ENCODE data around the gene ZNF83. TPM values are rescaled to one million over a fixed set of nuclear protein-coding genes. Genes with fewer than 3 reads are reported as not detected.
A peak's percentile ranks its signal among the peaks of the same experiment; 100 is the strongest.

Gene ZNF83
- total RNA-seq, 2 experiments from 2014 or later = 57.8 to 60.5 TPM

DNA sequence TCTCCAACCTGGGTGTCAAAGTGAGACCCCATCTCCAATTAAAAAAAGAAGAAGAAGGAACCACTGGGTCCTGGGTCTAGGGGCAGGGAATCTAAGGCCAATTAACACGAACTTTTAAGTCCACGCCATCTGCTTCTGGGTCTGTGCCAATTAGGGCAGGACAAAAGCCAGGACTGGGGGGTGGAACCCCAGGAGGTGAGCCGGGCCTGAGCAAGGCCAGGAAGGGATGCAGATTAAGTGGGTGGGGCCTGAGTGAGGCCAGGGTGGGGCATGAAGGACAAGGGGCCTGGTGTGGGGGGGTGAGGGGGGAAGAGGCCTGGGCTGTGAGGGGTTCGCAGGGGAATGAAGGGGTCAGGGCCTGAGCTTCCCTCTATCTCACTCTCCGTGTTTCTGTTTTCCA is 26.3 kb upstream of the ZNF83 start:
- POLR2A ChIA-PET = no interaction called here
- Mint-ChIP-seq H3K4me1 (peaks cover 2% of the 10 kb centered on the region), H3K36me3 (ENCODE audit: low read depth) (peaks cover 89% of the 10 kb centered on the region), H3K27ac (no peak overlapping the region), H3K4me3 (no peak overlapping the region), H3K9me3 (peaks cover 35% of the 10 kb centered on the region), H3K27me3 (no peaks in the 10 kb centered on the region)
- CTCF ChIA-PET = interaction anchor here (0.7 kb wide), 2 partner anchors 18 to 324 kb away, joined by 3 to 4 read pairs; no protein-coding TSS in a partner anchor
- DNase-seq = no peak

DNA sequence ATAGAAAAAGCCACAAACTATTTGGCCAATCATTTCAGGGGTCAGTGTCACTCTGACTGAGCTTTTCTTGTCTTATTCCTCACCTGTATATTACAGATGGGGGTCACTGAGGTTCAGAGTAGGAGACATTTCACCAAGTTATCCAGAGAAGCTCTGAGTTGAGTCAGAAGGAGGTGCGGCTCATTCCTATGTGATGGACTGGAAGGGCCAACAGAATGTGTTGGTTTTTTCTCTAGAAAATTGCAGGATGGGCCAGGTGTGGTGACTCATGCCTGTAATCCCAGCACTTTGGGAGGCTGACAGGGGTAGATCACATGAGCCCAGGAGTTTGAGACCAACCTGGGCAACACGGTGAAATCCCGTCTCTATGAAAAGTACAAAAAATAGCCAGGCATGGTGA is 24.5 kb upstream of the ZNF83 start:
- POLR2A ChIA-PET = no interaction called here
- Mint-ChIP-seq H3K27me3 (no peaks in the 10 kb centered on the region), H3K4me3 (no peak overlapping the region), H3K4me1 (peaks cover 2% of the 10 kb centered on the region), H3K27ac (no peak overlapping the region), H3K9me3 (peaks cover 35% of the 10 kb centered on the region), H3K36me3 (ENCODE audit: low read depth) (peaks cover 91% of the 10 kb centered on the region)
- no peak for DNase-seq
- CTCF ChIA-PET = no interaction called here

DNA sequence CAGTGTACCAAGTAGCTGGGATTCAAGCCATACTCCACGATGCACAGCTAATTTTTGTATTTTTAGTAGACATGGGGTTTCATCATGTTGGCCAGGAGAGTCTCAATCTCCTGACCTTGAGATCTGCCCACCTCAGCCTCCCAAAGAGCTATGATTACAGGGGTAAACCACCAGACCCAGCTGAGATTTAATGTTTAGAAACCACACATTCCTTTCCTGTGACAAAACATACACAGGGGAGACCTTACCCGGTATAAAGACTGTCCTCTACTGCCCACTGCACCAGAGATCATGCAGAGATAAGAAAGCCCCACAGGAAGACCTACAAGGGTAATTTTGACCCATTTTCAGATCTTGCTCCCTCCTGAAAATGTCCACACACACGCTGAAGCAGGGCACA is 22.8 kb upstream of the ZNF83 start:
- Mint-ChIP-seq H3K4me1 (peaks cover 2% of the 10 kb centered on the region), H3K36me3 (ENCODE audit: low read depth) (peaks cover 89% of the 10 kb centered on the region), H3K27ac (no peak overlapping the region), H3K9me3 (peaks cover 41% of the 10 kb centered on the region), H3K27me3 (no peaks in the 10 kb centered on the region), H3K4me3 (no peak overlapping the region)
- ChIA-PET POLR2A (interaction anchor here (0.6 kb wide), 1 partner anchor 136 kb away, joined by 3 read pairs; no protein-coding TSS in a partner anchor), CTCF (no interaction called here)
- DNase-seq = no peak

DNA sequence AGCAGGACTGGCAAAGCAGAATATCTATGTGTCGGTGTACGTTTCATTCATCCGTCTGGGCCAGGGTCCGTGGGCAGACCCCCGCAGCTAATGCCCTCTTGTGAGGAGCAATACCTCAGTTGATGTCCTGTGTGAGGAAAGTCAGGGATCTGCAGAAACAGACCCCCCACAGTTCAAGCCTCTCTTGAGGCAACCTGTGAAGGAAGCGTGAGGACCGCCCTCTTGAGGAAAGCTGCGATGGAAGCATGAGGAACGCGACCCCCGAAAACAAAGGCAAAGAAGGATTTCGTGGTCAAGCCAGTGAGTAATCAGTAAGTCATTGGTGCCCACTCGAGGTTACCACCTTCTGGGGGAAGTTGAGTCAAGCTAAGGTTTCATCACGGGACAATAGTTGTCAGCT is 20.9 kb upstream of the ZNF83 start:
- H3K4me3 Mint-ChIP-seq = no peak overlapping the region
- ChIA-PET POLR2A (no interaction called here), CTCF (interaction anchor here (0.6 to 1.1 kb wide), 2 partner anchors 9 to 132 kb away, joined by 3 read pairs; no protein-coding TSS in a partner anchor)
- peaks cover 48% of the 10 kb centered on the region for H3K9me3 Mint-ChIP-seq
- no peaks in the 10 kb centered on the region for H3K27me3 Mint-ChIP-seq
- H3K36me3 Mint-ChIP-seq (ENCODE audit: low read depth) = peaks cover 90% of the 10 kb centered on the region
- H3K4me1 Mint-ChIP-seq = no peaks in the 10 kb centered on the region
- no peak overlapping the region for H3K27ac Mint-ChIP-seq
- no peak for DNase-seq

DNA sequence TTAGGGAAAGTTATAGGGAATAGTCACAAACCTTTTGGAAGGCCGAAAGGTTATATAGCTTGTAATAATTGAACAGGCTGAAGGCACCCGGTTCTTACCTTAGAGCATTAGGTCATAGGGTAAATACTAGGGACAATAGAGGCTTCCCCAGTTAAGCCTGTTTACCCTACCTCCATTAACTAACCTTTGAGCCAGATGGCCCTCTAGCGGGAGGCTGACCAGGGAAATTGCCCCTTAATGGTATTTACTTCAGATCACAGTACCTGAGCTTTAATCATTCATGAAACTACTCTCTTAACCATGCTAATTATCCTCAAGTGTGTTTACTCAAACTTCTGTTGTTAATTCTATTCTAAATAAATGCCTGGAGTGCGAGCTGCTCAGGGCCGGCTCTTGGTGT is 20.4 kb upstream of the ZNF83 start:
- no peak for DNase-seq
- Mint-ChIP-seq H3K4me1 (no peaks in the 10 kb centered on the region), H3K9me3 (peaks cover 52% of the 10 kb centered on the region), H3K27ac (no peak overlapping the region), H3K36me3 (ENCODE audit: low read depth) (peaks cover 94% of the 10 kb centered on the region), H3K4me3 (no peak overlapping the region), H3K27me3 (no peaks in the 10 kb centered on the region)
- CTCF ChIA-PET = interaction anchor here (0.6 to 1.1 kb wide), 2 partner anchors 9 to 132 kb away, joined by 3 read pairs; no protein-coding TSS in a partner anchor
- POLR2A ChIA-PET = no interaction called here

DNA sequence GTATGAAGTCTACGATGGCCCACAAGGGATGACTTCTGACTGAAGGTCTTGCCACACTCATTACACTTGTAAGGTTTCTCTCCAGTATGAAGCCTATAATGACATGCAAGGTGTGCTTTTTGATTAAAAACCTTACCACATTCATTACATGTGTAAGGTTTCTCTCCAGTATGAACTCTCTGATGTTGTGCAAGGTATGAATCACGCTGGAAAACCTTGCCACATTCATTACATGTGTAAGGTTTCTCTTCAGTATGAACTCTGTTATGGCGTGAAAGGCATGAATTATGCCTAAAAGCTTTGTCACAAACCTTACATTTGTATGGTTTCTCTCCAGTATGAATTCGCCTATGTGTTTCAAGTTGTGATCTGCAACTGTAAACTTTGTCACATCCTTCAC is 15.0 kb upstream of the ZNF83 start:
- Mint-ChIP-seq H3K36me3 (ENCODE audit: low read depth) (peaks cover 91% of the 10 kb centered on the region), H3K4me1 (no peaks in the 10 kb centered on the region), H3K27me3 (no peaks in the 10 kb centered on the region), H3K27ac (no peak overlapping the region), H3K4me3 (no peak overlapping the region), H3K9me3 (peaks cover 62% of the 10 kb centered on the region)
- CTCF ChIA-PET = no interaction called here
- DNase-seq = no peak
- POLR2A ChIA-PET = no interaction called here

DNA sequence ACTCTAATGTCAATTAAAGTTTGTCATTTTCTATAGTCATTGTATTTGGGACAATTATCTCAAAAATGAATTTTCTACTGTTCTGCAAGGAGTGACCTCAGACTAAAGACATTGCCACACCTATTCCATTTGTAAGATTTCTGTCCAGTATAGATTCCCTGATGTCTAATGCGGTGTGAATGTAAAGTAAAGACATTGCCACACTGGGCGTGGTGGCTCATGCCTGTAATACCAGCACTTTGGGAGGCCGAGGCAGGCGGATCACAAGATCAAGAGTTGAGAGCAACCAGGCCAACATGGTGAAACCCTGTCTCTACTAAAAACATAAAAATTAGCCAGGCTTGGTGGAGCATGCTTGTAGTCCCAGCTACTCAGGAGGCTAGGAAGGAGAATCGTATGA is 13.8 kb upstream of the ZNF83 start:
- H3K27me3 Mint-ChIP-seq = no peaks in the 10 kb centered on the region
- peaks cover 70% of the 10 kb centered on the region for H3K9me3 Mint-ChIP-seq
- CTCF ChIA-PET = no interaction called here

DNA sequence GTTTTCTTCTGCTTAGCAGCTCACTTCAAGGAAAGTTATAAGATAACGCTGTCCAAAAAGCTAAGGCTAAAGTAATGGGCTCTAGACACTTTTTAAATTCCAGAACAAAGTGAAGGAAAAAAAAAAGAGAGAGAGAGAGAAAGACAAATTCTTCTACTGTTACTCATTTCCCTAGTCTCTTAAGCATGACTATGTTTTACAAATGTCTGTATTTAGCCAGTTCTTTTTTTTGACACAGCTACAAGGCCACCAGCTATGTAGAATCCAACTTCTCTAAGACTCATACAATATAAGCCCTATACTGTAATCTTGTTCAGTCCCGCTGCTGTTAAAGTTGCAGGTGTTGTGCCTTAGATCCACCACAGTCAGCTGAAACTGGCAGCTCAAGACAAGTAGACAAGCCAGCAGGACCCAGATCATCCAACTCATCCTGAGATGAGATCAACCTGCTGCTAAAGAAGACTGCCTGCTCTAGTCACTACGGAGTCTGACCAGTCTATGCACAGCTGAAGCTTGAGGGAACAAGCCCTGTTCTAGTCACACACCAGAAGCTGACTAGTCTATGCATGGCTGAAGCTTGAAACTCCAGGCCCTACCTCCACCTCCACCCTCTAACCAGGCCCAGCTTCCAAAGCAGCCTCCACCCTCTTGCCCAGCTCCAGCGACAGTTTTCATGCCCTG is 10.3 kb upstream of the ZNF83 start:
- Mint-ChIP-seq H3K36me3 (ENCODE audit: low read depth) (peaks cover 83% of the 10 kb centered on the region), H3K4me3 (no peak overlapping the region), H3K4me1 (no peaks in the 10 kb centered on the region), H3K27me3 (no peaks in the 10 kb centered on the region), H3K9me3 (peaks cover 72% of the 10 kb centered on the region), H3K27ac (no peak overlapping the region)
- CTCF ChIA-PET = interaction anchor here (0.6 kb wide), 2 partner anchors 383 to 997 kb away, joined by 3 to 6 read pairs; no protein-coding TSS in a partner anchor
- no peak for DNase-seq
- POLR2A ChIA-PET = no interaction called here

More for the DNA sequence above, 13.8 kb upstream of the ZNF83 start:
- DNase-seq = no peak
- no peak overlapping the region for H3K4me3 Mint-ChIP-seq
- H3K36me3 Mint-ChIP-seq (ENCODE audit: low read depth) = peaks cover 92% of the 10 kb centered on the region
- no peaks in the 10 kb centered on the region for H3K4me1 Mint-ChIP-seq
- POLR2A ChIA-PET = no interaction called here
- H3K27ac Mint-ChIP-seq = no peak overlapping the region

DNA sequence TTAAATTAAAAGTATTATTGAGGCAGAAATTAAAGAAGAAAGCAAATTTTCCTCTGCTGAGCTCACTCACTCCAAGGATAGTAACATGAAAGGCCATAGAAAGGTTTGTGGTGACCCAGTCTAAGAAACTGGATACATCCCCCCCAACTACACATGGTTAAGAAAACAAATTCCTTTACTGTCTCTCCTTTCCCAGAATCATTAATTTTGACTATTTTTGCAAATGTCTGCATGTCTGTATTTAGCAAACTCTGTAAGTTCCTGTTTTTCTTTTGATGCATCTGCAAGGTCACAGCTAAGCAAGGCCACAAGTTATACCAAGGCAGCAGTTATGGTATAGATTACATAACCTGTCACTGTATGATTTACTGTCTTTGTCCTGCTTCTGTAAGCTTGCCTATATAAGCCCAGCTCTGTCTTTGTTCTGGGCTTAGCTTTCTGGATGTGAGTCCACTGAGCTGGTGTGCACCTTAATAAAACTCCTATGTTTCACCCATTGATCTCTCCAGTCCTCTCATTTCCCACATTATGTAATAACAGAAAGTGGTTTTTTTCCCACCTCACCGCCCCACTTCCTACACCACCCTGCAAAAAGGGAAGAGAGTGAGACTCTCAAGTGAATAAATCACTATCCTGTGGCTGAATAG is 8.5 kb upstream of the ZNF83 start:
- H3K36me3 Mint-ChIP-seq (ENCODE audit: low read depth) = peaks cover 76% of the 10 kb centered on the region
- ChIA-PET POLR2A (no interaction called here), CTCF (no interaction called here)
- DNase-seq = no peak
- H3K4me3 Mint-ChIP-seq = no peak overlapping the region
- no peak overlapping the region for H3K27ac Mint-ChIP-seq
- no peaks in the 10 kb centered on the region for H3K4me1 Mint-ChIP-seq
- H3K27me3 Mint-ChIP-seq = no peaks in the 10 kb centered on the region
- H3K9me3 Mint-ChIP-seq = peaks cover 59% of the 10 kb centered on the region

DNA sequence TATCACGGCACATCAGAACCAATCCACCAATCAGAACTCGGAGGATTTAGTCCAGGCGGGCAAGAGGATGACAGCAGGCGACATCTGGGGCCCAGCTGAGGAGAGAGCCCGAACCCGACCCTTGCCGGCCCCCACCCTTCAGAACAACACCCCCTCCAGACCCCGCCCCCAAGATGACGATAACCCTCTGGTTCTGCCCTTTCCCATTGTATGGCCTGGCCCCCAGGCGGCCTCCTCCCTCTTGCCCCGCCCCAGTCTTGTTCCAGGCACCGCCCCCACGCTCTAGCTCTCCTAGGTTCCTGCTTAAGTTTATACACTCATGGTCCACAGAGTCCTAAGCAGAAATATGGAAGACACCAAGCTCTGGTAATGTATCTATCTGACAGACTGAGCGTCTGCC is 2.8 kb upstream of the ZNF83 start:
- DNase-seq = no peak
- no peak overlapping the region for H3K27ac Mint-ChIP-seq
- H3K4me3 Mint-ChIP-seq = no peak overlapping the region
- POLR2A ChIA-PET = no interaction called here
- H3K36me3 Mint-ChIP-seq (ENCODE audit: low read depth) = peaks cover 58% of the 10 kb centered on the region
- H3K4me1 Mint-ChIP-seq = peaks cover 20% of the 10 kb centered on the region
- H3K27me3 Mint-ChIP-seq = no peaks in the 10 kb centered on the region
- H3K9me3 Mint-ChIP-seq = peaks cover 33% of the 10 kb centered on the region
- CTCF ChIA-PET = no interaction called here

DNA sequence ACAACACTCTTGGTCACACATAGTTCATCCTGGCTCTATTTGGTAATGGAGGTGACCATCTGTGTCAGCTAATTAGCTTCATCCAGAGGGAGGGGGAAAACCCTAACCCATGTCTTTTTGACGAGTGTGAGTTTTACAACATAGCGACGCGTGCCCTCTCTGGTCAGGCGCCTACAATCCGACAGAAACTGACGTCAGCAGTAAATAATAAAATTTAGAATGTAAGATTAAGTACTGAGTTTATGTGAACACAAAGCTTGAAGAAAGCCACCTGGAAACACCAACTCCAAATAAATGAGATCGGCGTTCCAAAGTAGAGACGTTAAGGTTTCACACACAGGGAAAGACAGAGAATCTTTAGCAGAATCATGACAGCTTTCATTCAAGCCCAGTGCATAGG is 1.8 kb upstream of the ZNF83 start:
- Mint-ChIP-seq H3K9me3 (peaks cover 32% of the 10 kb centered on the region), H3K4me3 (no peak overlapping the region), H3K36me3 (ENCODE audit: low read depth) (peaks cover 60% of the 10 kb centered on the region), H3K27me3 (no peaks in the 10 kb centered on the region), H3K4me1 (peaks cover 20% of the 10 kb centered on the region), H3K27ac (no peak overlapping the region)
- DNase-seq = no peak
- ChIA-PET POLR2A (no interaction called here), CTCF (interaction anchor here (1.3 kb wide), 1 partner anchor 11 kb away, joined by 3 read pairs; no protein-coding TSS in a partner anchor)

DNA sequence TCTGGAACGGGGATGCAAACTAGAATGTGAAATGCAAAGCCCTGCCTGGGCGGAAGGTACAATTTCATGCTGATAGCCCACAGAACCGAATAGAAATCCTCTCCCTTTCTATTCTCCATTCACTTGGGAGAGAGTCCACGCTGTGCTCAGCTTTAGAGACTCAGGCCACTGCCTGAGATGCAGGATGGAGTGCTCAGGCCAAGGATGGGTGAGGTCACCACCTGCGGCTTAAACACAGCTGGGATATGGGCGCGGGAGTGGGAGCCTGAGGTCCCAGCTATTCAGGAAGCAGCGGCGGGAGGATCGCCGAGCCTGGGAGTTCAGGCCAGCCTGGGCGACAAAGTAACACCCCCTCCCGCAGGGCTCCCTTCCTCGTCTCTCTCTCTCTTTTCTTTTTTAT is 446 bp upstream of the ZNF83 start:
- H3K4me1 Mint-ChIP-seq = peaks cover 20% of the 10 kb centered on the region
- POLR2A ChIA-PET = interaction anchor here (0.6 kb wide), 1 partner anchor 60 kb away, joined by 3 read pairs; no protein-coding TSS in a partner anchor
- H3K27me3 Mint-ChIP-seq = no peaks in the 10 kb centered on the region
- no peak for DNase-seq
- H3K4me3 Mint-ChIP-seq = peak overlapping the region; percentile 82
- H3K27ac Mint-ChIP-seq = peak overlapping the region; percentile 94
- peaks cover 62% of the 10 kb centered on the region for H3K36me3 Mint-ChIP-seq (ENCODE audit: low read depth)
- peaks cover 30% of the 10 kb centered on the region for H3K9me3 Mint-ChIP-seq
- CTCF ChIA-PET = no interaction called here

DNA sequence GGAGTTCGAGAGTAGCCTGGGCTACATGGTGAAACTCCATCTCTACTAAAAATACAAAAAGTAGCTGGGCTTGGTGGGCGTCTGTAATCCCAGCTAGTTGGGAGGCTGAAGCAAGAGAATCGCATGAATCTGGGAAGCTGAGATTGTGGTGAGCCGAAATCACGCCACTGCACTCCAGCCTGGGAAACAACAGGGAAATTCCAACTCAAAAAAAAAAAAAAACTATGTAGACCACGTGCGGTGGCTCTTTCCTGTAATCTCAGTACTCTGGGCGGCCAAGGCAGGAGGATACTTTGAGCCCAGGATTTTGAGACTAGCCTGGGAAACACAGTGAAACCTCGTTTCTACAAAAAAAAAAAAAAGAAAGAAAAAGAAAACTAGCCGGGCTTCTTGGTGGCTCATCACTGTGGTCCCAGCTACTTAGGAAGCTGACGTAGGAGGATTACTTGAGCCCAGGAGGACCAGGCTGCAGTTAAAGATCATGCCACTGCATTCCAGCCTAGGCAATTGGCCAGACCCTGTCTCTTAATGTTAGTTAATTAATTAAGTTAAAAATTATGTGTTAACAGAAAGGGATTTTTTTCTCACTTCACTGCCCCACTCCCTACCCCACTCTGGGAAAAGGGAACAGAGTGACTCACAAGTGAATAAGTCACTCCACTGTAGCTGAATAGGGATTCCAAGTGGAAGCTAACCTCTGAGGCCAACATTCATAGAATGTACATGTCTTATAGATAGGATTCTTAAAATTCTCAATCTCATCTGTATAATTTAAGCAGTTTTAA is 2.2 kb downstream of the ZNF83 start:
- CTCF ChIA-PET = interaction anchor here (0.7 to 0.9 kb wide), 2 partner anchors 14 to 109 kb away, joined by 3 read pairs; partner anchors contain the start of gene ZNF808
- no peak overlapping the region for H3K27ac Mint-ChIP-seq
- peaks cover 20% of the 10 kb centered on the region for H3K4me1 Mint-ChIP-seq
- POLR2A ChIA-PET = no interaction called here
- no peaks in the 10 kb centered on the region for H3K27me3 Mint-ChIP-seq
- H3K9me3 Mint-ChIP-seq = peaks cover 34% of the 10 kb centered on the region
- DNase-seq = no peak
- H3K4me3 Mint-ChIP-seq = peak overlapping the region; percentile 82
- peaks cover 69% of the 10 kb centered on the region for H3K36me3 Mint-ChIP-seq (ENCODE audit: low read depth)
